Sigmoid colon (tissue), 4 donors: ENCODE measurements around the gene CECR2.

Source experiments
- EP300 ChIP-seq, 4 donors: sonication (generic); formaldehyde crosslinking; IDR thresholded peaks; one replicate each; pipeline ENCODE4 v1.6.1; 2017; ENCODE audit warnings: antibody characterized with exemption in 4 of 4
- POLR2A ChIP-seq, 2 donors: fragments of 450-650 bp; IDR thresholded peaks; one replicate each; pipeline ENCODE4 v1.6.1; 2016; ENCODE audit warnings: antibody characterized with exemption in 2 of 2, mild to moderate bottlenecking in 2 of 2, moderate library complexity in 2 of 2
- POLR2AphosphoS5 ChIP-seq, 4 donors: sonication (generic); formaldehyde crosslinking; IDR thresholded peaks; one replicate each; pipeline ENCODE4 v1.6.1; 2017; ENCODE audit warnings: antibody characterized with exemption in 4 of 4
- TF ChIP-seq, protein P1 (sequence below), 4 experiments: fragments of 450-650 bp in 3 of 4; fragments of 200-600 bp in 1 of 4; IDR thresholded peaks; one replicate each; pipeline ENCODE4 v1.5.1; 2016 to 2019; ENCODE audit warnings: antibody characterized with exemption in 4 of 4, mild to moderate bottlenecking in 3 of 4, moderate library complexity in 2 of 4

DNA sequence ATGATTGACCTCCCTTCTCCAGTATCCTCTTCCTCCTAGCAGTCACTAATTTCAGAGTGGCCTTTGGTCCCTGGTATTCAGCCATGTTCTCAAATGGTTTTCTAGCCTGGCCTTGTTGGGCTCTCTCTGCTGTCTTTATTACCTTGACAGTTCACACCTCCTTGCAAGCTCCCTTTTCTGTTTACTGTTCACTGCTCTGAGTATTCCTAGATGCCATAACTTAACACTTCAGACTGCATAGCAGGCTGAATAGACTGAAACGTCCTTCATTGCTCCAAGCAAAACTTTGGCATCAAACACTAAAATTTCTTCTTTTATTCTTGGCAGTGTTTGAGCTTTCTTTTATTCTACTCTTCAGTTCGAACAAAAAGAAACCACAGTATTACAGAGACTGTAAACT, 144.4 kb downstream of the CECR2 start:
- TF ChIP-seq, protein P1, sequence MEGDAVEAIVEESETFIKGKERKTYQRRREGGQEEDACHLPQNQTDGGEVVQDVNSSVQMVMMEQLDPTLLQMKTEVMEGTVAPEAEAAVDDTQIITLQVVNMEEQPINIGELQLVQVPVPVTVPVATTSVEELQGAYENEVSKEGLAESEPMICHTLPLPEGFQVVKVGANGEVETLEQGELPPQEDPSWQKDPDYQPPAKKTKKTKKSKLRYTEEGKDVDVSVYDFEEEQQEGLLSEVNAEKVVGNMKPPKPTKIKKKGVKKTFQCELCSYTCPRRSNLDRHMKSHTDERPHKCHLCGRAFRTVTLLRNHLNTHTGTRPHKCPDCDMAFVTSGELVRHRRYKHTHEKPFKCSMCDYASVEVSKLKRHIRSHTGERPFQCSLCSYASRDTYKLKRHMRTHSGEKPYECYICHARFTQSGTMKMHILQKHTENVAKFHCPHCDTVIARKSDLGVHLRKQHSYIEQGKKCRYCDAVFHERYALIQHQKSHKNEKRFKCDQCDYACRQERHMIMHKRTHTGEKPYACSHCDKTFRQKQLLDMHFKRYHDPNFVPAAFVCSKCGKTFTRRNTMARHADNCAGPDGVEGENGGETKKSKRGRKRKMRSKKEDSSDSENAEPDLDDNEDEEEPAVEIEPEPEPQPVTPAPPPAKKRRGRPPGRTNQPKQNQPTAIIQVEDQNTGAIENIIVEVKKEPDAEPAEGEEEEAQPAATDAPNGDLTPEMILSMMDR (IDR thresholded peaks at IDR 0.05) = no peak
- no peak for TF ChIP-seq EP300 (IDR thresholded peaks at IDR 0.05)
- no peak for TF ChIP-seq POLR2A (IDR thresholded peaks at IDR 0.05)
- no peak for TF ChIP-seq POLR2AphosphoS5 (IDR thresholded peaks at IDR 0.05)
